ENCODE data around the gene GPX1.
"Not testable (repeated sequence)": the region's sequence is repeated elsewhere in the genome, so short reads cannot be mapped to it uniquely, and the experiment has no call there.

The GPX1 gene

DNA sequence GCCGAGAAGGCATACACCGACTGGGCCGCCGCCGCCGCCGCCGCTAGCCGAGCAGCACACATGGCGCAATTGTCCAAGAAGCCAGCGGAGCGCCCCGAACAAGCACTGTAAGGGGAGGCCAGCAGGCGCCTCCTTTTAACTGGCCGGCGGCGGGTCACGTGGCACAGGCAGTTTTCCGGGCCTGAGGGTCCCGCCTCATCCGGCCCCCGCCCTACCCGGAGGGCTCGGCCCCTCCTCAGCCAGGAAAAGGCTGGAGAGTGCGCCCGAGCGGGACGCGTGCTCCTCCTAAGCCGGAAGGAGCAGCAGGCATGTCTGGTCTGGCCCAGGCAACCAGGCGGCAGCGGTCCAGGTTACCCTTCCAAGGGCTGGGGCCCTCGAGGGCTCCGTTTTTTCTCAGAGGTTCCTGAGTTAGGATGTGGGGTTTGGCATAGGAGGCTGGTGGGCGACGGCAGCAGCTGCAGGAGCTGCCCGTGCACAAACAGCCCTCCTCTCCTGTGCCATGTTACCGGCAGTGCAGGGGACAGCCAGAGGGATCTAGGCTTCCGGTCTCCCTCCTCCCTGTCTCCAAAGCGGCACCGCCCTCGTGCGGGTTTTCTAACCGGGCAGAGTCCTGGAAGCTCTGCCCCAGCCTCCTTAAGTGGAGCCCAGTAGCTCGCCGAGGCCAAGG is at the start of gene GPX1:
GPX1 (minus strand) TSS at position 137 of the 667 bp plus-strand sequence; CDS start at position 62, 75 bp downstream.
- DNase-seq, result peak; percentile 85

- DNase-seq, result no peak
These were observed 48.7 kb upstream of the GPX1 start for GRCh38 chr3:49406571-49407565.

DNA sequence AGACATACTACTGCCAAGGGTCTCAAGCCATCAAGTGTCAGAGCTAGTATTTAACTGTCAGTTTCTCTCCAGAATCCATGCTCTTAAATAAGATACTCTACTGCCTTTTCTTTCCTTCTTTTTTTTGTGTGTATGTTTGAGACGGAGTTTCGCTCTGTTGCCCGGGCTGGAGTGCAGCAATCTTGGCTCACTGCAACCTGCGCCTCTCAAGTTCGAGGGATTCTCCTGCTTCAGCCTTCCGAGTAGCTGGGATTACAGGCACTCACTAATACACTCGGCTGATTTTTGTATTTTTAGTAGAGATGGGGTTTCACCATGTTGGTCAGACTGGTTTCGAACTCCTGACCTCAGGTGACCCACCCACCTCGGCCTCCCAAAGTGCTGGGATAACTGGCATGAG is 47.4 kb upstream of the GPX1 start:
- DNase-seq, result not testable (repeated sequence)

DNA sequence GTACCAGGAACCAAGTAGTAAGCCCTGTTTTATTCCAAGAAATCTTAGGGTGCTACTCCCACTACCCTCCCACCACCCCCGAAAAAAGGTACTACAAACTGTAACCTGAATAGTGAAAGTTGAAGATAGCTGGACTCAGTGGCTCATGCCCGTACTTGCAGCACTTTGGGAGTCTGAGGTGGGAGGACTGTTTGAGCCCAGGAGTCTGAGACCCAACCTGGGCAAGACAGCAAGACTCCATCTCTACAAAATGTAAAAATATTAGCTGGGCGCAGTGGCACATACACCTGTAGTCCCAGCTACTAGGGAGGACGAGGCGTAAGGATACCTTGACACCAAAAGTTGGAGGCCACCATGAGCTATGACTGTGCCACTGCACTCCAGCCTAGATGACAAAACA is 45.7 kb upstream of the GPX1 start:
- no peak for DNase-seq

GRCh38 chr3:49401766-49402165 is 43.6 kb upstream of the GPX1 start:
- no peak for DNase-seq

GRCh38 chr3:49399461-49399860 is 41.3 kb upstream of the GPX1 start:
- DNase-seq, result no peak

DNA sequence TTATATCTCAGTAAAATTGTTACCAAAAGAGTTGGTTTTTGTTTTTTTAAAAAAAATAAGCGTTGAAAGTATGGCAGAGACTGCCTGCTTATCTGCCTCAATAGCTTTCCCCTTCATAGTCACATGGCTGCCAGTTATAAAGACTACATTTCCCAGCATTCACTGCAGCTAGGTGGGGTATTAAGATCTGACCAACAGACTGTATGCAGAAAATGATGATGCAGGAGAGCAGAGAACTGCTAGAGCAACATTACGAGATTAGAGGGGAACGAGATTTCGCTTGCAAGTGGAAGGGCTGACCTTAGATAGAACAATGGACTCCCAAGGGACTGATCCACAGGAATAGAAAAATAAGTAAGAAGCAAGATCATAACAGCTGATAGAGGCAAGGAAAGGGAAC is 39.3 kb upstream of the GPX1 start:
- DNase-seq, result no peak

GRCh38 chr3:49391310-49391709 is 33.2 kb upstream of the GPX1 start:
- not testable (repeated sequence) for DNase-seq

GRCh38 chr3:49389297-49389696 is 31.1 kb upstream of the GPX1 start:
- no peak for DNase-seq

GRCh38 chr3:49388289-49388820 is 30.2 kb upstream of the GPX1 start:
- no peak for DNase-seq

GRCh38 chr3:49387721-49388120 is 29.6 kb upstream of the GPX1 start:
- no peak for DNase-seq

DNA sequence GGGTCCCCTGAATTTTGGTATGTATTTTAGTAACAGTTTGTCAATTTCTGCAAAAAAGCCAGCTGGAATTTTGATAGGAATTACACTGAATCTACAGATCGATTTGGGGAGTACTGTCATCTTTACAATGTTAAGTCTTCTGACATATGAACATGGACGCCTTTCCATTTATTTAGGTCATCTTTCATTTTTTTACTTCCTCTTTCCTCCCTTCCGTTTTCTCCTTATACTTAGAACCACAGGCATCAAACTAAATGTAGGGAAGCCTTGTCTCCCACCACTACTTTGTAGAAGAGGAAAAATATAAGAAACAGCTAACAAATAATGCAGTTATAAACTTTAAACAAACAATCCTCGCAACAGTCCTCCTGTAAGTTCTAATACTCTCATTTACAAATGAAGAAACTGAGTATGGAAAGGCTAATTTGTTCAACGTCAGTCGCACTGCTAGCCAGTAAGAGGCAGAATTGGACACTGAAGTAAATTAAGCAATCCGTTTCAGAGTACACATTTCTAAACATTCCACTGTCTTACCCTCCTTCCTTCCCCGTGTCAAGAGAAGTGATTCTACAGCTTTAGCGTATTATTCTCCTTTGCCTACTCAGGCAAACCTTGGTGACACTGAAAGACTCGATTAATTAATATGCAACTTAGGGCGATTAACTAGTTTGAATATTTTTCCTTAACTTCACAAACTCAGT is 28.1 kb upstream of the GPX1 start:
- DNase-seq, result no peak

- DNase-seq, result no peak
These were observed 27.5 kb upstream of the GPX1 start for GRCh38 chr3:49385617-49386016.

DNA sequence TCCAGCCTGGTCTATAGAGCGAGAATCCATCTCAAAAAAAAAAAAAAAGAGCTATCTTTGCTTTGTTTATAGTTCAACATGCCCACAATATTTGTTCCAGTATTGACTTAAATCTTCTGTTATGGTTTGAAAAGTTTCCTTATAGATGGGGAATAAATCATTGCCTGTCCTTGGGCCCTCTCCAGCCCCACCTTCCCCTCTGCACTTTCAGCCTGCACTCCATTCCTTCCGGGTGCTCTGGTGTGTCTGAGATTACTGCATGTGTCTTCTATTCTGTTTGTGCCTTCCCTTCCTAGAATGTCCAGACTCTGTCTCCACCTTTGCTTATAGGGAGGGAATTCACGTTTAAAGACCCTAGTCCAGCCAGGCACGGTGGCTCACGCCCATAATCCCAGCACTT is 25.2 kb upstream of the GPX1 start:
- no peak for DNase-seq

DNA sequence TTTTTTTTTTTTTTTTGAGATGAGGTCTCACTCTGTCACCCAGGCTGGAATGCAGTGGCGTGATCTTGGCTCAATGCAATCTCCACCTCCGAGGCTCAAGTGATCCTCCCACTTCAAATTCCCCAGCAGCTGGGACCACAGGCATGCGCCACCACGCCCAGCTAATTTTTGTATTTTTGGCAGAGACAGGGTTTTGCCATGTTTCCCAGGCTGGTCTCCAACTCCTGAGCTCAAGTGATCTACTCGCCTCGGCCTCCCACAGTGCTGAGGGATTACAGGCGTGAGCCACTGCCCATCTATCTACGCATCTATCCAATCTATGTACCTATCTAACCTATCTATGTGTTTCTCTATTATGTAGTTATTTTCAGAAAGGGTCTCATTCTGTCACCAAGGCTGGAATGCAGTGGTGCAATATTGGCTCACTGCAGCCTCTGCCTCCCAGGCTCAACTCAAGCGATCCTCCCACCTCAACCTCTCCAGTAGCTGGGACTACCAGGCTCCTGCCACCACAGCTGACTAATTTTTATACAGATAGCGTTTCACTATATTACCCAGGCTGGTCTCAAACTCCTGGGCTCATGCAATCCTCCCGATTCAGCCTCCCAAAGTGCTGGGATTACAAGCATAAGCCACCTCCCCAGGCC is 20.2 kb upstream of the GPX1 start:
- DNase-seq, result no peak

DNA sequence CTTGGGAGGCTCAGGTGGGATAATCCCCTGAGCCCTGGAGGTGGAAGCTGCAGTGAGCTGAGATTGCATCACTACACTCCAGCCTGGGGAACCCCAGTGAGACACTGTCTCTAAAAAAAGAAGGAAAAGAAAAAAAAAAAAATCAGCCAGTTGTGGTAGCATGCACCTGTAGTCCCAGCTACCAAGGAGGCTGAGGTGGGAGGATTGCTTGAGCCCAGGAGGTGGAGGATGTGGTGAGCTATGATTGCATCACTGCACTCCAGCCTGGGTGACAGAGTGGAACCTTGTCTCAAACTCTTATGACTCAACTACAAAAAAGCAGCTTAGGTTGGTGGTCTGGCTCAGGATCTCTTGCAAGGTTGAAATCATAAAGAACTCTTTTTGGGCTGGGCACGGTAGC is 19.3 kb upstream of the GPX1 start:
- no peak for DNase-seq

- no peak for DNase-seq
These were observed 13.8 kb upstream of the GPX1 start for GRCh38 chr3:49371946-49372345.

GRCh38 chr3:49370585-49371290 is 12.6 kb upstream of the GPX1 start:
- no peak for DNase-seq

GRCh38 chr3:49362561-49362960 is 4.4 kb upstream of the GPX1 start:
- no peak for DNase-seq

- DNase-seq, result no peak
These were observed 1.5 kb upstream of the GPX1 start for GRCh38 chr3:49359623-49360022.

GRCh38 chr3:49358884-49359225 is 702 bp upstream of the GPX1 start:
- no peak for DNase-seq

All from NCI-H510A treated with DMSO at 0.1 percent for 48 hours (cell line).